GM12875 (cell line): ENCODE measurements around the gene OR4D9.

ENCODE experiments used
- H3K4me3 ChIP-seq: one replicate; pipeline ENCODE4 v1.5.1; 2011; ENCODE audit warnings: low read depth, low read length, control low read depth
- TF ChIP-seq, protein P1 (sequence below): IDR thresholded peaks from 2 replicates; pipeline ENCODE4 v1.5.1; 2011; ENCODE audit warnings: low read depth, mild to moderate bottlenecking, control low read depth, inconsistent platforms, low read length, moderate library complexity, borderline replicate concordance; ENCODE audit not compliant: insufficient read depth

Gene OR4D9

DNA sequence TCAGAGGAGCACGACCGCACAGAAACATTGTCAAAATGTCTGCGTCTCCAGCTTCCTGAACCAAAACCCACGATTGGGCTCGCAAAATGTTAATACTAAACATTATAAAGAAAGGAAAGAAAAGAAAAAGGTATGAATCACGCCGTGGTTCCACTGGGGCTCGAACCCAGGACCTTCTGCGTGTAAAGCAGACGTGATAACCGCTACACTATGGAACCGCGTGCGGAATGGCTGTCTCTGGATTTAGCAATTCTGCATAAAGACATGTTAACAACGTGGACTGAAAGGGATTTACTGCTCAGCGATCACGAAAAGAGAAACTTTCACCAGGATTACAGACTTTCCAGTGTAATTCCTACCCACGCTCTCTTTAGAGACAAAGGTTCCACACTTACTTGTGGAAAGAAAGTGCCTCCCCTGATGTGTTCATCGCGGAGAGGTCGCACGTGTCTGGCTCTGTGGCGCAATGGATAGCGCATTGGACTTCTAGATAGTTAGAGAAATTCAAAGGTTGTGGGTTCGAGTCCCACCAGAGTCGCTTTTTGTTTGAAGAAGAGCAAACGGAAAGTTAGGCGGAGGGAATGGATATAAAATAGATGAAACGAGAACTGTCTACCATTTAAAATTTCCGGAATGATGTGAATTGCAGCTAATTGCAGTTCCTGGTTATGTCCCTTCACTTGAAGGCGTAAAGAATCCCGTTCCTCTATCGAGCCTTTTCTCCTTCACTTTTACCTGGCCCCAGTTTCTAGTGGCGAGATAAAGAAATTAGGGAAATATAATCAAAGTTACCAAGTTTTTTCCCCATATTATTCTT, 39.7 kb downstream of the OR4D9 start:
- TF ChIP-seq, protein P1, sequence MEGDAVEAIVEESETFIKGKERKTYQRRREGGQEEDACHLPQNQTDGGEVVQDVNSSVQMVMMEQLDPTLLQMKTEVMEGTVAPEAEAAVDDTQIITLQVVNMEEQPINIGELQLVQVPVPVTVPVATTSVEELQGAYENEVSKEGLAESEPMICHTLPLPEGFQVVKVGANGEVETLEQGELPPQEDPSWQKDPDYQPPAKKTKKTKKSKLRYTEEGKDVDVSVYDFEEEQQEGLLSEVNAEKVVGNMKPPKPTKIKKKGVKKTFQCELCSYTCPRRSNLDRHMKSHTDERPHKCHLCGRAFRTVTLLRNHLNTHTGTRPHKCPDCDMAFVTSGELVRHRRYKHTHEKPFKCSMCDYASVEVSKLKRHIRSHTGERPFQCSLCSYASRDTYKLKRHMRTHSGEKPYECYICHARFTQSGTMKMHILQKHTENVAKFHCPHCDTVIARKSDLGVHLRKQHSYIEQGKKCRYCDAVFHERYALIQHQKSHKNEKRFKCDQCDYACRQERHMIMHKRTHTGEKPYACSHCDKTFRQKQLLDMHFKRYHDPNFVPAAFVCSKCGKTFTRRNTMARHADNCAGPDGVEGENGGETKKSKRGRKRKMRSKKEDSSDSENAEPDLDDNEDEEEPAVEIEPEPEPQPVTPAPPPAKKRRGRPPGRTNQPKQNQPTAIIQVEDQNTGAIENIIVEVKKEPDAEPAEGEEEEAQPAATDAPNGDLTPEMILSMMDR: no peak
- peak overlapping the region; percentile 53 for H3K4me3 ChIP-seq

DNA sequence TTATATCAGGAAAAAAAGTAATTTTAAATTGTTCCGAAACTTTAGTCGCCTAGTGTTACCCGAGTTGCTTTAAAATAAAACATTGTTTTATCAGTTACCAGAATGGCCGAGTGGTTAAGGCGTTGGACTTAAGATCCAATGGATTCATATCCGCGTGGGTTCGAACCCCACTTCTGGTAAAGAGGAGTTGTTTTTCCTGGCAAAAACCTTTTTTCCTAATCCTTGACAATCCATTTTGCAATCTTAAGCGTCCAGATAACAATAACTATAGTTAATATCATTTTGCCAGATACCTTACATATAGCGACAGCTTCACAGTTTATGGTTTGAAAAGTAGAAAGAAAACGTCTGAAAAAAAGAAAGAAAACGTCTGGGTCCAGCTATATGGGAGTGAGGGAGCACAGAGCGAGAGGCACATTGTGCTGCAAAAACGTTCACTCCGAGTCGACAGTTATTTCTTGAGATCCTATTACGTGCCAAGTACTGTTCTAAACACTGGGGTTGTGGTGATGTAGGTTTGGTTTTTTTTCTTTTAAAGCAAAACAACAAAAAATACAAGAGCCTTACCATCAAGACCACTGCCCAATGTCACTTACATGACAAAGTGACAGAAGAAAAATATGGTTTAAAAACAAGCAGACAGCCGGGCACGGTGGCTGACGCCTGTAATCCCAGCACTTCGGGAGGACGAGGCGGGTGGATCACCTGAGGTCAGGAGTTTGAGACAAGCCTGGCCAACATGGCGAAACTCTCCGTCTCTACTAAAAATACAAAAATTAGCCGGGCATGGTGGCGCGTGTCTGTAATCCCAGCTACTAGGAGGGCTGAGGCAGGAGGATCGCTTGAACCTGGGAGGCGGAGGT, 40.6 kb downstream of the OR4D9 start:
- TF ChIP-seq, protein P1: no peak

DNA sequence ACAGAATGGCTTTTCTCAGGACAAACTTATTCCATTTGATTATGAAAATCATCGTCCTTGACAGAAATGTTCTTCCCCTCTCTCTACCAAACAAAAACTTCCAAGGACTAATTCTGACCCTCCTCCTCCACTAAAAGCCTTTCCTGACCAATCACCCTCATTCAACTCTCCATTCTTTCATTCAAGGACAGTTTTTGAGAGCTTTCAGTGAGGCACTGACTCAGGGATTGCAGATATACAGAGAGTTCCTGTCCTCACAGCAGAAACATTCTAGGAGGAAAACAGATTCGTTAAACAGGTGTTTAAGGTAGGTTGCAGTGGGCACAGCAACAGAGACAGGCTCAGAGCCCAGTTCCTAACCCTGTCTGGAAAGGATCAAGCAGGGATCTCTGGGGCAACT, 41.5 kb downstream of the OR4D9 start:
- no peak overlapping the region for H3K4me3 ChIP-seq
- TF ChIP-seq, protein P1: no peak

More for the DNA sequence above, 40.6 kb downstream of the OR4D9 start:
- peak overlapping the region; percentile 53 for H3K4me3 ChIP-seq

DNA sequence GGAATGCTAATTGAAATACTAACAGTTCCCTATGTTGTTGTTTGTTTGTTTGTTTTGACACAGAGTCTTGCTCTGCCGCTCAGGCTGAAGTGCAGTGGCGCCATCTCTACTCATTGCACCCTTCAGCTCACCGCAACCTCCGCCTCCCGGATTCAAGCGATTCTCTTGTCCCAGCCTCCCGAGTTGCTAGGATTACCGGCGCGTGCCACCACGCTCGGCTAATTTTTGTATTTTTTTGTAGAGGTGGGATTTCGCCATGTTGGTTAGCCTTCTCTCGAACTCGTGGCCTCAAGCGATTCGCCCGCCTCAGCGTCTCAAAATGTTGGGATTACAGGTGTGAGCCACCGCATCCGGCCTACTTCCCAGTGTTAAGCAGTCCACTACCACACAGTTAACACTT, 42.0 kb downstream of the OR4D9 start:
- no peak overlapping the region for H3K4me3 ChIP-seq
- TF ChIP-seq, protein P1: no peak

DNA sequence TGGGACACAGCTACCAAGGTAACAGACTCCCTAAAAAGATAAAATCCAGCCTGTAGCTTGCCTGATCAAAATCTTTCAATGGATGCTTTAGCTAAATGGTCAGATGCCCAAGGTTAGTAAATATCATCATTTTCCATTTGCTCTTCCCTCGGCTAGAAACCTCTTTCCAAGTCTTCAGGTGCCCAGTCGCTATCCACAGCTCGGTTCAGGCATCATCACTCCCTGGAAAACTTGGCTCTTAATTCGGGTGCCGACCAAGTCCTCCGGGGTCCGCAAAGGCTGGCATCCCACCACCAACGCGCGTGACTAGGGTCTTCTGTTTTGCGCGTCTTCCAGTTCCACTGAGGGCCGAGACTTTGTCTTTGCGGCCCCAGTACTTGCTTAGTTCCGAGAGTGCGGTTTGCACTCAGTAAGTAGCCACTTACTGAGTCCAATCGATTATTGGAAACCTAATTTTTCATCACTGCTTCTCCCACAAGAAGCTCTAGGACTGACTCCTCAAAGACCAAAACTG, 44.3 kb downstream of the OR4D9 start:
- peak overlapping the region; percentile 23 for H3K4me3 ChIP-seq
- TF ChIP-seq, protein P1: no peak

DNA sequence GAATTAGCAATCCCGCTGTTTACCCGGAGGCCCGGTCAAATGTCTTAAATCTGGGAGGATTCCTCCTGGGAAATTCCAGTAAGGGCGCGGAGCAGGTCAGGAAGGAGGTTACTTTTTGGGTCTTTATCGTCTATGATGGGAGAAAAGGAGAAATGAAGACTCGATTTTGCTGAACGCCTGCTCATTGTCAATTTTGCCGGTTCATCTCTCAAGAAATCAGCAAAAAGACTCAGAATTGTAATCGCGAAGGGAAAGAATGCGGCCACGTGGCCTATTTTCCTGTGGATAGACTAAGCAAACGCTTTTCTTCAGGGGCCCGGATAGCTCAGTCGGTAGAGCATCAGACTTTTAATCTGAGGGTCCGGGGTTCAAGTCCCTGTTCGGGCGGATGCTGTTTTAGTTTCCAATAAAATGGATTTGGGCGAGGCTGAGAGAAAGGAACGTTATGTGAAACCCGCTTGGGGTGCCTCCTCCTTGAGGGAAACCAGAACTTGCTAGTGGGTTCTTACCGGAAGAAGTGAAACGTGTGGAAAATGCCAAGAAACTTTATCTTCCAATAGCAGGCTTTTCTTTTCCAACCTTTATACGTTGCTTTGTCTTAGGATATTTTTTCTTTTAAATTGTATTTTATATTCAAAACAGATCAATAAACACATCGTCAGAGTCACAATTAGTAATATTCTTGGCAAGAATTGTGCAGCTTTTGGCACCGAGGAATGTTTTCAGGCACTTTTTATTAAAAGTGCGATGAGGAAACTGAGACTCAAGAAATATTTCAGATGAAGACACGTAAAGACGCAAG, 45.0 kb downstream of the OR4D9 start:
- H3K4me3 ChIP-seq: peak overlapping the region; percentile 40

More for the DNA sequence above, 45.0 kb downstream of the OR4D9 start:
- TF ChIP-seq, protein P1: no peak
